ENCODE measurements around the gene TNK1.

TNK1 gene

GRCh38 chr17:7425316-7425715 lies 44.4 kb downstream of the TNK1 start, which contains the start of gene SPEM2:
TSS of gene SPEM2 (plus strand) at chr17:7425616. CDS start at chr17:7425689, 73 bp downstream.
- no peaks in the 10 kb centered on the region for H3K79me2 ChIP-seq (ENCODE audit: insufficient read depth, low read depth)
- H3K9ac ChIP-seq: no peak within 1 kb of the TSS
- H3K4me1 ChIP-seq (ENCODE audit: low read depth, poor library complexity, severe bottlenecking): no peaks in the 10 kb centered on the region
- no peak for TF ChIP-seq CTCF (conservative IDR thresholded peaks at IDR 0.05; ENCODE audit: low read depth, low read length)
- no peaks in the 10 kb centered on the region for H3K27me3 ChIP-seq (ENCODE audit: insufficient read depth, low read depth)
- H3K36me3 ChIP-seq (ENCODE audit: insufficient read depth): no peaks in the 10 kb centered on the region
- no peak within 1 kb of the TSS for H3K27ac ChIP-seq
- no peak within 1 kb of the TSS for H3K4me2 ChIP-seq
- no peak within 1 kb of the TSS for H2AFZ ChIP-seq (ENCODE audit: low read depth)
- no peaks in the 10 kb centered on the region for H4K20me1 ChIP-seq (ENCODE audit: insufficient read depth)
- no peak within 1 kb of the TSS for H3K4me3 ChIP-seq (IDR thresholded peaks at IDR 0.05; ENCODE audit: insufficient read depth, low read depth, low read length)

- Histone ChIP-seq H3K4me2 (no peak overlapping the region), H3K27me3 (ENCODE audit: insufficient read depth, low read depth) (no peaks in the 10 kb centered on the region), H3K79me2 (ENCODE audit: insufficient read depth, low read depth) (no peaks in the 10 kb centered on the region), H3K27ac (no peak overlapping the region), H4K20me1 (ENCODE audit: insufficient read depth) (no peaks in the 10 kb centered on the region), H3K36me3 (ENCODE audit: insufficient read depth) (no peaks in the 10 kb centered on the region), H2AFZ (ENCODE audit: low read depth) (no peak overlapping the region), H3K4me3 (IDR thresholded peaks at IDR 0.05; ENCODE audit: insufficient read depth, low read depth, low read length) (no peak overlapping the region), H3K4me1 (ENCODE audit: low read depth, poor library complexity, severe bottlenecking) (no peaks in the 10 kb centered on the region), H3K9ac (no peak overlapping the region)
- no peak for TF ChIP-seq CTCF (conservative IDR thresholded peaks at IDR 0.05; ENCODE audit: low read depth, low read length)
Observed at GRCh38 chr17:7425756-7426155, 44.9 kb downstream of the TNK1 start.

- Histone ChIP-seq H3K27ac (no peak overlapping the region), H3K4me2 (no peak overlapping the region), H3K4me3 (IDR thresholded peaks at IDR 0.05; ENCODE audit: insufficient read depth, low read depth, low read length) (no peak overlapping the region), H4K20me1 (ENCODE audit: insufficient read depth) (no peaks in the 10 kb centered on the region), H3K79me2 (ENCODE audit: insufficient read depth, low read depth) (no peaks in the 10 kb centered on the region), H3K9ac (no peak overlapping the region), H3K4me1 (ENCODE audit: low read depth, poor library complexity, severe bottlenecking) (no peaks in the 10 kb centered on the region), H3K36me3 (ENCODE audit: insufficient read depth) (no peaks in the 10 kb centered on the region), H3K27me3 (ENCODE audit: insufficient read depth, low read depth) (no peaks in the 10 kb centered on the region), H2AFZ (ENCODE audit: low read depth) (no peak overlapping the region)
- no peak for TF ChIP-seq CTCF (conservative IDR thresholded peaks at IDR 0.05; ENCODE audit: low read depth, low read length)
Observed at GRCh38 chr17:7426203-7426863, 45.4 kb downstream of the TNK1 start.

- Histone ChIP-seq H3K36me3 (ENCODE audit: insufficient read depth) (no peaks in the 10 kb centered on the region), H3K79me2 (ENCODE audit: insufficient read depth, low read depth) (no peaks in the 10 kb centered on the region), H4K20me1 (ENCODE audit: insufficient read depth) (no peaks in the 10 kb centered on the region), H3K4me2 (no peak overlapping the region), H3K27me3 (ENCODE audit: insufficient read depth, low read depth) (no peaks in the 10 kb centered on the region), H2AFZ (ENCODE audit: low read depth) (no peak overlapping the region), H3K9ac (no peak overlapping the region), H3K4me1 (ENCODE audit: low read depth, poor library complexity, severe bottlenecking) (no peaks in the 10 kb centered on the region), H3K4me3 (IDR thresholded peaks at IDR 0.05; ENCODE audit: insufficient read depth, low read depth, low read length) (no peak overlapping the region), H3K27ac (no peak overlapping the region)
- no peak for TF ChIP-seq CTCF (conservative IDR thresholded peaks at IDR 0.05; ENCODE audit: low read depth, low read length)
Observed at GRCh38 chr17:7426896-7427489, 46.1 kb downstream of the TNK1 start.

Data from KMS-11 (cell line).